WTC11 (cell line): ENCODE data around the gene TRIM47. TPM values are rescaled to one million over a fixed set of nuclear protein-coding genes. Genes with fewer than 3 reads are reported as not detected.
A peak's percentile ranks its signal among the peaks of the same experiment; 100 is the strongest.

Experiments used
- ATAC-seq: fragments of 200-7000 bp; cut with Tn5 transposase; 2 replicates; pipeline ENCODE4 v1.10.0; 2021; ENCODE audit warnings: mild to moderate bottlenecking, moderate library complexity
- CTCF ChIA-PET: fragments of 300-600 bp; sonication (Branson Sonifier 250); formaldehyde crosslinking; loops from one replicate; lab custom pipeline; 2021; ENCODE audit warnings: antibody characterized with exemption; lab: Charles Lee
- POLR2A ChIA-PET: fragments of 350-600 bp; sonication (Branson Sonifier 250); formaldehyde crosslinking; loops from one replicate; lab custom pipeline; 2021; ENCODE audit warnings: antibody characterized with exemption; lab: Charles Lee
- DNase-seq: peaks from one replicate; pipeline ENCODE4 v3.0.0; 2021; ENCODE audit warnings: low spot score
- H3K27ac Mint-ChIP-seq: 2 replicates; pipeline ENCODE4 v1.8.0; 2021; ENCODE audit warnings: mixed read lengths
- H3K27me3 Mint-ChIP-seq: 2 replicates; pipeline ENCODE4 v1.8.0; 2021; ENCODE audit warnings: low read depth, mild to moderate bottlenecking, moderate library complexity, mixed read lengths
- H3K36me3 Mint-ChIP-seq: 2 replicates; pipeline ENCODE4 v1.8.0; 2021; ENCODE audit warnings: mixed read lengths
- H3K4me1 Mint-ChIP-seq: 2 replicates; pipeline ENCODE4 v1.8.0; 2022; ENCODE audit warnings: mixed read lengths
- H3K4me3 Mint-ChIP-seq: 2 replicates; pipeline ENCODE4 v1.8.0; 2021; ENCODE audit warnings: mild to moderate bottlenecking, moderate library complexity, mixed read lengths
- H3K9me3 Mint-ChIP-seq: 2 replicates; pipeline ENCODE4 v1.8.0; 2021; ENCODE audit warnings: mixed read lengths
- ETV6 ChIP-seq: sonication (generic); formaldehyde crosslinking; IDR thresholded peaks from 2 replicates; pipeline ENCODE4 v1.8.1; 2022; ENCODE audit warnings: mild to moderate bottlenecking, missing genetic modification reagents
- JUN ChIP-seq: sonication (generic); formaldehyde crosslinking; IDR thresholded peaks from 2 replicates; pipeline ENCODE4 v1.8.0; 2023; ENCODE audit warnings: mild to moderate bottlenecking, missing genetic modification reagents
- NFE2L1 ChIP-seq: sonication (generic); formaldehyde crosslinking; IDR thresholded peaks from 2 replicates; pipeline ENCODE4 v1.8.1; 2023; ENCODE audit warnings: missing genetic modification reagents
- total RNA-seq: library from RNA; stranded (reverse); gene quantifications from 3 replicates; pipeline ENCODE4 v1.2.3, GENCODE V29; 2021
- TF ChIP-seq, protein P1 (sequence below): sonication (generic); formaldehyde crosslinking; IDR thresholded peaks from 2 replicates; pipeline ENCODE4 v1.8.0; 2023; ENCODE audit warnings: missing genetic modification reagents, mild to moderate bottlenecking, borderline replicate concordance
- TF ChIP-seq, protein P2 (sequence below): sonication (generic); formaldehyde crosslinking; IDR thresholded peaks from 2 replicates; pipeline ENCODE4 v1.8.1; 2023; ENCODE audit warnings: mild to moderate bottlenecking, missing genetic modification reagents, borderline replicate concordance
- TF ChIP-seq, protein P3 (sequence below): sonication (generic); formaldehyde crosslinking; IDR thresholded peaks from 2 replicates; pipeline ENCODE4 v1.8.0; 2022; ENCODE audit warnings: mild to moderate bottlenecking, missing genetic modification reagents
- TF ChIP-seq, protein P4 (sequence below): sonication (generic); formaldehyde crosslinking; IDR thresholded peaks from 2 replicates; pipeline ENCODE4 v1.8.0; 2023; ENCODE audit warnings: missing genetic modification reagents
- TF ChIP-seq, protein P5 (sequence below): sonication (generic); formaldehyde crosslinking; IDR thresholded peaks from 2 replicates; pipeline ENCODE4 v1.8.1; 2022; ENCODE audit warnings: mild to moderate bottlenecking, moderate library complexity, missing genetic modification reagents
- TF ChIP-seq, protein P6 (sequence below): sonication (generic); formaldehyde crosslinking; IDR thresholded peaks from 2 replicates; pipeline ENCODE4 v1.8.1; 2022; ENCODE audit warnings: low read depth, mild to moderate bottlenecking, moderate library complexity, missing genetic modification reagents, borderline replicate concordance

TRIM47 gene
- total RNA-seq, 1 experiment from 2014 or later, result 10.0 TPM

DNA sequence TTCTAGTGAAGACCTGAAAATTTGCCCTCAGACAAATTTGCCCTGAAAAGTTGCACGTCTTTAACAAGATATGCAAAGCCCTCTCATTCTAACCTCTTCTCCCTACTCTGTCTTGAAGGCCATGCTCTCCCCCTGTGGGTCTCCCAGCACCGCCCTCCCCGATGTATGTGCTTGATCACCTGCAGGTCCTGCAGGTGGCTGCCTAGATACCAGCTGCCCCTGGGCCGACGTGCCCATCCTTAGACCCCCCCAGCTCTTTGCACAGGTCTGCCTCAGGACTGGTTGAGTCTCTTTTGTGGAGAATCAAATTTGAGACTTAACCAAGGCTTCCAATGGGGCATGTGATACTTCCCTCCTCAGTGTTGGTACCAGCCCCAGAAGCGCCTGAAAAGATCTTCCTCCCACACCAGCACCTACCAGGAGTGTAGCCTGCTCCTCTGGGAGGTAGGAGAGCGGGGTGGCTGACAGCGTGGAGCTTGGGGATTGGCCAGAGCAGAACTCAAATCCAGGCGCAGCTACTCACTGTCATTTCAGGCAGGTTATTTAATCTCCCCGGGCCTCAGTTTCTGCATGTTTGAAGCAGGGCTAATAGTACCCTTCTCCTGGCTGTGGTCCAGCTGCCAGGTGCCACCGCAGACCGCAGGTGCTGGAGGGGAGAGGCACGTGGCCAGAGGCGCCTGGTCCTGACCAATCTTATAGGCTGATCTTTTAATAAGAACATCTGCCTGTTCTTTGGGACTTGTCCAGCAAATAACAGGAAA is 30.9 kb upstream of the TRIM47 start (continued):
- TF ChIP-seq, protein P1, sequence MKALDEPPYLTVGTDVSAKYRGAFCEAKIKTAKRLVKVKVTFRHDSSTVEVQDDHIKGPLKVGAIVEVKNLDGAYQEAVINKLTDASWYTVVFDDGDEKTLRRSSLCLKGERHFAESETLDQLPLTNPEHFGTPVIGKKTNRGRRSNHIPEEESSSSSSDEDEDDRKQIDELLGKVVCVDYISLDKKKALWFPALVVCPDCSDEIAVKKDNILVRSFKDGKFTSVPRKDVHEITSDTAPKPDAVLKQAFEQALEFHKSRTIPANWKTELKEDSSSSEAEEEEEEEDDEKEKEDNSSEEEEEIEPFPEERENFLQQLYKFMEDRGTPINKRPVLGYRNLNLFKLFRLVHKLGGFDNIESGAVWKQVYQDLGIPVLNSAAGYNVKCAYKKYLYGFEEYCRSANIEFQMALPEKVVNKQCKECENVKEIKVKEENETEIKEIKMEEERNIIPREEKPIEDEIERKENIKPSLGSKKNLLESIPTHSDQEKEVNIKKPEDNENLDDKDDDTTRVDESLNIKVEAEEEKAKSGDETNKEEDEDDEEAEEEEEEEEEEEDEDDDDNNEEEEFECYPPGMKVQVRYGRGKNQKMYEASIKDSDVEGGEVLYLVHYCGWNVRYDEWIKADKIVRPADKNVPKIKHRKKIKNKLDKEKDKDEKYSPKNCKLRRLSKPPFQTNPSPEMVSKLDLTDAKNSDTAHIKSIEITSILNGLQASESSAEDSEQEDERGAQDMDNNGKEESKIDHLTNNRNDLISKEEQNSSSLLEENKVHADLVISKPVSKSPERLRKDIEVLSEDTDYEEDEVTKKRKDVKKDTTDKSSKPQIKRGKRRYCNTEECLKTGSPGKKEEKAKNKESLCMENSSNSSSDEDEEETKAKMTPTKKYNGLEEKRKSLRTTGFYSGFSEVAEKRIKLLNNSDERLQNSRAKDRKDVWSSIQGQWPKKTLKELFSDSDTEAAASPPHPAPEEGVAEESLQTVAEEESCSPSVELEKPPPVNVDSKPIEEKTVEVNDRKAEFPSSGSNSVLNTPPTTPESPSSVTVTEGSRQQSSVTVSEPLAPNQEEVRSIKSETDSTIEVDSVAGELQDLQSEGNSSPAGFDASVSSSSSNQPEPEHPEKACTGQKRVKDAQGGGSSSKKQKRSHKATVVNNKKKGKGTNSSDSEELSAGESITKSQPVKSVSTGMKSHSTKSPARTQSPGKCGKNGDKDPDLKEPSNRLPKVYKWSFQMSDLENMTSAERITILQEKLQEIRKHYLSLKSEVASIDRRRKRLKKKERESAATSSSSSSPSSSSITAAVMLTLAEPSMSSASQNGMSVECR, result no peak
- TF ChIP-seq, protein P2, sequence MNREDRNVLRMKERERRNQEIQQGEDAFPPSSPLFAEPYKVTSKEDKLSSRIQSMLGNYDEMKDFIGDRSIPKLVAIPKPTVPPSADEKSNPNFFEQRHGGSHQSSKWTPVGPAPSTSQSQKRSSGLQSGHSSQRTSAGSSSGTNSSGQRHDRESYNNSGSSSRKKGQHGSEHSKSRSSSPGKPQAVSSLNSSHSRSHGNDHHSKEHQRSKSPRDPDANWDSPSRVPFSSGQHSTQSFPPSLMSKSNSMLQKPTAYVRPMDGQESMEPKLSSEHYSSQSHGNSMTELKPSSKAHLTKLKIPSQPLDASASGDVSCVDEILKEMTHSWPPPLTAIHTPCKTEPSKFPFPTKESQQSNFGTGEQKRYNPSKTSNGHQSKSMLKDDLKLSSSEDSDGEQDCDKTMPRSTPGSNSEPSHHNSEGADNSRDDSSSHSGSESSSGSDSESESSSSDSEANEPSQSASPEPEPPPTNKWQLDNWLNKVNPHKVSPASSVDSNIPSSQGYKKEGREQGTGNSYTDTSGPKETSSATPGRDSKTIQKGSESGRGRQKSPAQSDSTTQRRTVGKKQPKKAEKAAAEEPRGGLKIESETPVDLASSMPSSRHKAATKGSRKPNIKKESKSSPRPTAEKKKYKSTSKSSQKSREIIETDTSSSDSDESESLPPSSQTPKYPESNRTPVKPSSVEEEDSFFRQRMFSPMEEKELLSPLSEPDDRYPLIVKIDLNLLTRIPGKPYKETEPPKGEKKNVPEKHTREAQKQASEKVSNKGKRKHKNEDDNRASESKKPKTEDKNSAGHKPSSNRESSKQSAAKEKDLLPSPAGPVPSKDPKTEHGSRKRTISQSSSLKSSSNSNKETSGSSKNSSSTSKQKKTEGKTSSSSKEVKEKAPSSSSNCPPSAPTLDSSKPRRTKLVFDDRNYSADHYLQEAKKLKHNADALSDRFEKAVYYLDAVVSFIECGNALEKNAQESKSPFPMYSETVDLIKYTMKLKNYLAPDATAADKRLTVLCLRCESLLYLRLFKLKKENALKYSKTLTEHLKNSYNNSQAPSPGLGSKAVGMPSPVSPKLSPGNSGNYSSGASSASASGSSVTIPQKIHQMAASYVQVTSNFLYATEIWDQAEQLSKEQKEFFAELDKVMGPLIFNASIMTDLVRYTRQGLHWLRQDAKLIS (CRISPR knock-in tag), result no peak

DNA sequence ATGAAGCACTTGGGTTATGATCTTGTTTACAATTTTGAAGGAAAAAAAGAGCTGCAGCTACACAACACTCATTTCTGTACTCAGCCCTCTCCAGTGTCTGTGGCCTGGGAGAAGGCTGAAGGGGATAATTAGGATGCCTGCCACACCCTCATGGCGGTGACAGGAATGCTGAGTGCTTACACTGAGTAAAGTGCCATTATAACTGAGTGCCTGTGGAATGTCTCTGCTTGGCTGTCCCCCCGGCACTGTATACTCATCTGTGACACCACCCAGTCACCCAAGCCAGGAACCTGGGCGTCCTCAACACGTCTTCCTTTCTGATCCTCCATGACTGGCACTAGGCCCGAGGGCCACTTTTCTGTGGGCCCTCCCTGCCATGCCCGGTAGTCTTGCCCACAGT is 29.8 kb upstream of the TRIM47 start:
- no peak for DNase-seq
- Mint-ChIP-seq H3K27me3 (no peaks in the 10 kb centered on the region), H3K4me3 (no peak overlapping the region), H3K9me3 (no peaks in the 10 kb centered on the region), H3K27ac (peak overlapping the region; percentile 36; the same call in 1 of the 2 replicates), H3K4me1 (peaks cover 5% of the 10 kb centered on the region; the same call in 1 of the 2 replicates), H3K36me3 (no peaks in the 10 kb centered on the region)
- ATAC-seq, result no peak
- TF ChIP-seq ETV6 (CRISPR knock-in tag), result no peak
- TF ChIP-seq, protein P3, sequence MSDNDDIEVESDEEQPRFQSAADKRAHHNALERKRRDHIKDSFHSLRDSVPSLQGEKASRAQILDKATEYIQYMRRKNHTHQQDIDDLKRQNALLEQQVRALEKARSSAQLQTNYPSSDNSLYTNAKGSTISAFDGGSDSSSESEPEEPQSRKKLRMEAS (CRISPR knock-in tag), result no peak
- TF ChIP-seq, protein P4, sequence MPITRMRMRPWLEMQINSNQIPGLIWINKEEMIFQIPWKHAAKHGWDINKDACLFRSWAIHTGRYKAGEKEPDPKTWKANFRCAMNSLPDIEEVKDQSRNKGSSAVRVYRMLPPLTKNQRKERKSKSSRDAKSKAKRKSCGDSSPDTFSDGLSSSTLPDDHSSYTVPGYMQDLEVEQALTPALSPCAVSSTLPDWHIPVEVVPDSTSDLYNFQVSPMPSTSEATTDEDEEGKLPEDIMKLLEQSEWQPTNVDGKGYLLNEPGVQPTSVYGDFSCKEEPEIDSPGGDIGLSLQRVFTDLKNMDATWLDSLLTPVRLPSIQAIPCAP, result no peak
- TF ChIP-seq, protein P5, sequence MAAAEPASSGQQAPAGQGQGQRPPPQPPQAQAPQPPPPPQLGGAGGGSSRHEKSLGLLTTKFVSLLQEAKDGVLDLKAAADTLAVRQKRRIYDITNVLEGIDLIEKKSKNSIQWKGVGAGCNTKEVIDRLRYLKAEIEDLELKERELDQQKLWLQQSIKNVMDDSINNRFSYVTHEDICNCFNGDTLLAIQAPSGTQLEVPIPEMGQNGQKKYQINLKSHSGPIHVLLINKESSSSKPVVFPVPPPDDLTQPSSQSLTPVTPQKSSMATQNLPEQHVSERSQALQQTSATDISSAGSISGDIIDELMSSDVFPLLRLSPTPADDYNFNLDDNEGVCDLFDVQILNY (CRISPR knock-in tag), result no peak
- no peak for TF ChIP-seq NFE2L1
- TF ChIP-seq, protein P6, sequence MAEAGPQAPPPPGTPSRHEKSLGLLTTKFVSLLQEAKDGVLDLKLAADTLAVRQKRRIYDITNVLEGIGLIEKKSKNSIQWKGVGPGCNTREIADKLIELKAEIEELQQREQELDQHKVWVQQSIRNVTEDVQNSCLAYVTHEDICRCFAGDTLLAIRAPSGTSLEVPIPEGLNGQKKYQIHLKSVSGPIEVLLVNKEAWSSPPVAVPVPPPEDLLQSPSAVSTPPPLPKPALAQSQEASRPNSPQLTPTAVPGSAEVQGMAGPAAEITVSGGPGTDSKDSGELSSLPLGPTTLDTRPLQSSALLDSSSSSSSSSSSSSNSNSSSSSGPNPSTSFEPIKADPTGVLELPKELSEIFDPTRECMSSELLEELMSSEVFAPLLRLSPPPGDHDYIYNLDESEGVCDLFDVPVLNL (CRISPR knock-in tag), result no peak
- no peak for TF ChIP-seq JUN (CRISPR knock-in tag)
- CTCF ChIA-PET, result interaction anchor here (0.7 to 5.8 kb wide), 3 partner anchors 70 to 96 kb away, joined by 3 to 70 read pairs (median 4); no protein-coding TSS in a partner anchor
- POLR2A ChIA-PET, result no interaction called here
